Aorta (tissue), 5 donors: ENCODE results near the gene THOC6. TPM values are rescaled to one million over a fixed set of nuclear protein-coding genes. Genes with fewer than 3 reads are reported as not detected.
A peak's percentile ranks its signal among the peaks of the same experiment; 100 is the strongest.

Experiments used
- ATAC-seq: fragments of 200-7000 bp; cut with Tn5 transposase; one replicate; pipeline ENCODE4 v1.9.1; 2022; ENCODE audit warnings: moderate library complexity; ENCODE audit not compliant: low FRiP score
- DNase-seq, 2 donors: peaks; one replicate each; pipeline ENCODE4 v3.0.0-alpha.2; 2020
- H3K27ac ChIP-seq, 2 donors: one replicate each; pipeline ENCODE4 v1.5.1; 2013; ENCODE audit warnings: low read length in 2 of 2, mild to moderate bottlenecking in 2 of 2, moderate library complexity in 2 of 2, control low read depth in 1 of 2, inconsistent platforms in 1 of 2, low read depth in 1 of 2
- H3K27me3 ChIP-seq, 2 donors: one replicate each; pipeline ENCODE4 v1.6.1; 2013; ENCODE audit warnings: control low read depth in 1 of 2, low read length in 1 of 2, mild to moderate bottlenecking in 1 of 2, moderate library complexity in 1 of 2; ENCODE audit not compliant: insufficient read depth in 2 of 2, control insufficient read depth in 1 of 2
- H3K36me3 ChIP-seq, 2 donors: one replicate each; pipeline ENCODE4 v1.6.1; 2013; ENCODE audit warnings: control low read depth in 1 of 2, low read length in 1 of 2, mild to moderate bottlenecking in 1 of 2; ENCODE audit not compliant: insufficient read depth in 2 of 2, control insufficient read depth in 1 of 2
- H3K4me1 ChIP-seq, 2 donors: one replicate each; pipeline ENCODE4 v1.6.1; 2013; ENCODE audit warnings: low read length in 2 of 2, control low read depth in 1 of 2, mild to moderate bottlenecking in 1 of 2, moderate library complexity in 1 of 2; ENCODE audit not compliant: insufficient read depth in 2 of 2, control insufficient read depth in 1 of 2
- H3K4me3 ChIP-seq, 2 donors: one replicate each; pipeline ENCODE4 v1.5.1; 2013; ENCODE audit warnings: low read length in 2 of 2, control low read depth in 1 of 2, mild to moderate bottlenecking in 1 of 2
- H3K9me3 ChIP-seq: one replicate; pipeline ENCODE4 v1.6.1; 2013; ENCODE audit warnings: mild to moderate bottlenecking, low read length; ENCODE audit not compliant: control insufficient read depth
- WGBS, 2 donors: extraction: QIAGEN DNeasy Blood & Tissue Kit; methylation state at CpG; one replicate each; pipeline ENCODE4 v1.1.7; 2013; 5-methylcytosine and 5-hydroxymethylcytosine counted together
- intact Hi-C, 2 donors: fragments of 100-400 bp; cut with DNase I; formaldehyde crosslinking; loops; one replicate each; pipeline versions ENCODE4 v1.14.2 to v1.15.0; 2022
- polyA plus RNA-seq, 2 donors: library from polyadenylated mRNA; stranded (reverse); fragments of 200-250 nt; gene quantifications; one replicate each; pipeline ENCODE4 v1.2.3, GENCODE V29; 2013
- total RNA-seq, 2 donors: library from RNA; stranded (reverse); fragmentation: NEBNext Ultra II Directional; extraction: Animal tissue kit (Norgen Biotek cat#: 25700); gene quantifications; one replicate each; pipeline ENCODE4 v1.2.1, GENCODE V29; 2021
- donor health status: healthy with polysubstance abuse.
- donor health status: Bipolar disorder and iron deficiency.
- donor health status: DM: no; HTN: no; CAD: no.
- donor health status: DM: no; HTN: no; CAD: no.
- donor health status: DM: yes; HTN: yes; CAD: no.

THOC6 gene
- total and polyA plus RNA-seq, 4 donors: 18.5 to 60.6 (median 24.3) TPM

DNA sequence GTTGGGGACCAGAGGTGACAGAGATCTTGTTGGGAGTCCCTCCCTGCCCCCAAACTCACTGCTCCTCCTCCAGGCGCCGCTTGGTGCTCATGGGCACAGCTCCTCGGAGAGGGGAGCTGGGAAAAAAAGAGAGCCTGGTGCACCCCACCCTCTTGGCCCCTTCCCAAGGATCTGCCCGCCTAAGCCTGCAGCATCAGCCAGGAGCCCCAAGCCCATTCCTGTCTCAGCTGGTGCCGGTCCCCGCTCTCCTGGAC is 493 bp upstream of the THOC6 start:
- DNase-seq: peak in 1 of 2 donors; percentile 82
- Histone ChIP-seq H3K27me3 (peaks cover 0 to 2% of the 10 kb centered on the region in 2 donors), H3K36me3 (peaks cover 0 to 1% of the 10 kb centered on the region in 2 donors), H3K4me3 (peak overlapping the region; percentile 54 to 86), H3K4me1 (no peaks in the 10 kb centered on the region), H3K27ac (peak overlapping the region; percentile 96 to 98), H3K9me3 (no peaks in the 10 kb centered on the region)
- ATAC-seq: peak; percentile 0
- intact Hi-C loops: no loop called here
- WGBS, 2 donors: 0 to 3% methylated on average over 3 to 6 of the region's 6 CpGs

DNA sequence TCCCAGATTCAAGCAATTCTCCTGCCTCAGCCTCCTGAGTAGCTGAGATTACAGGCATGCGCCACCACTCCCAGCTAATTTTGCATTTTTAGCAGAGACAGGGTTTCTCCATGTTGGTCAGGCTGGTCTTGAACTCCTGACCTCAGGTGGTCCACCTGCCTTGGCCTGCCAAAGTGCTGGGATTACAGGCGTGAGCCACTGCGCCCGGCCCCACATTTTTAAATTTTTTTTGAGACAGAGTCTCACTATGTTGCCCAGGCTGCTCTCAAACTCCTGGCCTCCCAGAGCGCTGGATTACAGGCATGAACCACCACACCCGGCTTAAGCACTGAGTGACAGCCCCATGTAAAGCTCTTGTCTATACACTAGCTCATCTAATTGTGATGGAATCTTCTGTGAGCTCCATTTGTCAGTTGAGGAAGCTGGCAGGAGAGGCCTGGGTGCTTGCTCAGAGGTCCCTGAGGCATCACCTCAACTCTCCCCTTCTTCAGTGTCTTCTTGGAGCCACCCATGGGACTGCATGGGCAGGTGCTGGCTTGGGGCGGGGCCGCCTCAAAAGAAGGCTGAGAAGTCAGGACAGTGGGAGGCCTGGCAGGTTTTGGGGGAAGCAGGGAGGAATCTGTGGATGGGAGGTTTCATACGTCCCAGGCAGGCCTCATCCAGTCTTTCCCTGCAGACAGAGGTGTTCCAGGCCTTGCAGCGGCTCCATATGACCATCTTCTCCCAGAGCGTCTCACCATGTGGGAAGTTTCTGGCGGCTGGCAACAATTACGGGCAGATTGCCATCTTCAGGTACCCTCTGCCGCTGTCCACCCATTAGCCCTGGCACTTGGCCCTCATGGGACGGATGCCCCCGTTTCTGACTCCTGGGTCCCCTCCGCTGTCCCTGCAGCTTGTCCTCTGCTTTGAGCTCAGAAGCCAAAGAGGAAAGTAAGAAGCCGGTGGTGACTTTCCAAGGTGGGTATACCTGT is 1.5 kb downstream of the THOC6 start:
- ATAC-seq (no peak), DNase-seq (peak in 1 of 2 donors; percentile 49)
- no peaks in the 10 kb centered on the region for H3K4me1 ChIP-seq
- intact Hi-C loops: no loop called here
- no peaks in the 10 kb centered on the region for H3K27me3 ChIP-seq
- H3K9me3 ChIP-seq: no peaks in the 10 kb centered on the region
- H3K36me3 ChIP-seq: peaks cover 0 to 1% of the 10 kb centered on the region in 2 donors
- no peak overlapping the region for H3K4me3 ChIP-seq
- no peak overlapping the region for H3K27ac ChIP-seq
- WGBS, 2 donors: 92 to 95% methylated on average over 18 of the region's 18 CpGs

DNA sequence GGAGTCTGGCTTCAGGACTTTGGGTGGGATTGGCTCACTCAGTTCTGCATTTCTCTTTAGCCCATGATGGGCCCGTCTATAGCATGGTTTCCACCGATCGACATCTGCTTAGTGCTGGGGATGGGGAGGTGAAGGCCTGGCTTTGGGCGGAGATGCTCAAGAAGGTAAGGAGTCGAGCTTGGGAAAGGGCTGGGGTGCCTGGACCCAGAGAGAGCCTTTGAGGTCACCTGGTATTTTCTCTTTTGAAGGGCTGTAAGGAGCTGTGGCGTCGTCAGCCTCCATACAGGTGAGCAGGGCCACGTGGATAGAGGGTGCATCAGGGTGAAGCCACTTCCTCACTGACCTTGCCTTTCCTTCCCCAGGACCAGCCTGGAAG is 2.2 kb downstream of the THOC6 start:
- peaks cover 0 to 1% of the 10 kb centered on the region in 2 donors for H3K36me3 ChIP-seq
- intact Hi-C loops: no loop called here
- no peak overlapping the region for H3K27ac ChIP-seq
- no peak overlapping the region for H3K4me3 ChIP-seq
- WGBS, 2 donors: 90 to 93% methylated on average over 8 of the region's 8 CpGs
- no peak for ATAC-seq
- no peaks in the 10 kb centered on the region for H3K27me3 ChIP-seq
- no peak for DNase-seq
- H3K4me1 ChIP-seq: no peaks in the 10 kb centered on the region
- no peaks in the 10 kb centered on the region for H3K9me3 ChIP-seq

DNA sequence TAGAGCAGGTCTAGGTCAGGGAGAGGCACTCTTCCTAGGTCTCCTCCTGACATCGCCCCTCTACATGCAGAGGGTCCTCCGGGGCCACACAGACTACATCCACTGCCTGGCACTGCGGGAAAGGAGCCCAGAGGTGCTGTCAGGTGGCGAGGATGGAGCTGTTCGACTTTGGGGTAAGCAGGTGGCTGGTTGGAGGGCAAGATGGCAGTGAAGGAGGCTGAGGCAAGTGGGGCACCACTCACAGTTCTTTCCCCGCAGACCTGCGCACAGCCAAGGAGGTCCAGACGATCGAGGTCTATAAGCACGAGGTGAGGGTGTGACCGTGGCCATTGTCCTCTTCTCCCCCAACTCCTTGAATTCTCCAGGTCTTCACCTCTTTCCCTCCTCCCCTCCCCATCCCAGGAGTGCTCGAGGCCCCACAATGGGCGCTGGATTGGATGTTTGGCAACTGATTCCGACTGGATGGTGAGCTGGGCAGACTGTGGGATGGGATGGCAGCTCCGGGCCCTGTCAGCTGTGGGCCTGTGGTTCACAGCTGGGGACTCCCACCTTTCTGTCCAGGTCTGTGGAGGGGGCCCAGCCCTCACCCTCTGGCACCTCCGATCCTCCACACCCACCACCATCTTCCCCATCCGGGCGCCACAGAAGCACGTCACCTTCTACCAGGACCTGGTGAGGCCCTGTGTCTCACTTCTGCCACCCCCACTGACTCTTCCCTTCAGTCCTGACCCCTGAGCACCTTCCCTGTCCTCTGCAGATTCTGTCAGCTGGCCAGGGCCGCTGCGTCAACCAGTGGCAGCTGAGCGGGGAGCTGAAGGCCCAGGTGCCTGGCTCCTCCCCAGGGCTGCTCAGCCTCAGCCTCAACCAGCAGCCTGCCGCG is 3.0 kb downstream of the THOC6 start:
- H3K4me1 ChIP-seq: no peaks in the 10 kb centered on the region
- intact Hi-C loops: no loop called here

DNA sequence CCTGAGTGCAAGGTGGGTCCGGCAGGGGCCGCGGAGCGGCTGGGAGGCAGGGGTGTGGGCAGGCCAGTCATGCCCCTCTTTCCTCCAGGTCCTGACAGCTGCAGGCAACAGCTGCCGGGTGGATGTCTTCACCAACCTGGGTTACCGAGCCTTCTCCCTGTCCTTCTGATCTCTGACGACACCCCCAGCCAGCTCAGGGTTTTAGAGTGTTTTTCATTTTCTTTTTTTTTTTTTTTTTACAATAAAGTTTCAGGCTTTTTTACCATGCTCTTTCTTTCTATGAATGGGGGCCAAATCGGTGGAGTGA is 3.6 kb downstream of the THOC6 start:
- H3K27me3 ChIP-seq: no peaks in the 10 kb centered on the region
- WGBS, 2 donors: 88 to 92% methylated on average over 8 of the region's 8 CpGs
- no peaks in the 10 kb centered on the region for H3K4me1 ChIP-seq
- no peak for DNase-seq
- H3K4me3 ChIP-seq: no peak overlapping the region
- no peak overlapping the region for H3K27ac ChIP-seq
- intact Hi-C loops: no loop called here
- H3K9me3 ChIP-seq: no peaks in the 10 kb centered on the region
- H3K36me3 ChIP-seq: peaks cover 0 to 1% of the 10 kb centered on the region in 2 donors
- ATAC-seq: no peak

More for the DNA sequence above, 3.0 kb downstream of the THOC6 start:
- H3K27ac ChIP-seq: no peak overlapping the region
- DNase-seq: peak in 1 of 2 donors; percentile 53
- no peaks in the 10 kb centered on the region for H3K27me3 ChIP-seq
- no peak overlapping the region for H3K4me3 ChIP-seq
- 94 to 95% methylated on average over 23 to 24 of the region's 24 CpGs for WGBS, 2 donors
- peaks cover 0 to 1% of the 10 kb centered on the region in 2 donors for H3K36me3 ChIP-seq
- H3K9me3 ChIP-seq: no peaks in the 10 kb centered on the region
- ATAC-seq: no peak

DNA sequence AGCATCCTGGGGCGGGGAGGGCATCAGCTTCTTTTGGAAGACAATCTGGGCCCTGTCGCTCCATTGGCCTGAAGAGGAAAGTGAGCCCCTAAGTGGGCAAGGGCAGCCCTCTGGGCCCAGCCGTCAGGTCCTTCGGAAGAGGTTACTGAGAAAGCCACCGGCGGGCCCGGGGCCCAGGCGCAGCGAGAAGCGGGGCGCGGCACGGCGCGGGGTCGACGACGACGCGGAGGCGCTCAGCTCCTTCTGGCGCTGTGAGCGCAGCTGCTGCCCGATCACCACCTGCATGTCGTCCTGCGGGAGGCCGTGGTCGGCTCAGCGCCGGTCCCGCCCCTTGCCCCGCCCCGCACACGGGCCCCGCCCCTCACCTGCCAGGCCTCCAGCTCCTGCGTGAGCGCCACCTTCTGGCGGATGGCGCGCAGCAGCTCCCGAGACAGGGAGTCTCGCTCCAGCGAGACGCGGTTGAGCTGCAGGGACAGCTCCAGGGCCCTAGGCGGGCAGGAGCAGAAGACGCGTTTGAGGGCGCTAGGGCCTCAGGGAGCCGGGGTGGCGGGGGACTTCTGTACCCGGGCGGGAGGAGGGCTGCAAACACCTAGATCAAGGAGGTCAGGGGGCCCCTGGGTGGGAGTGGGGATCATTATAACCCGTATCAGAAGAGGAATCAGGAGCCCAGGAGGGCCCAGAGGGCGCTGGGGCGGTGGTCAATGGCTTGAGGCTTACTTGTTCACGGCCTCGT is 4.3 kb downstream of the THOC6 start:
- Histone ChIP-seq H3K4me1 (no peaks in the 10 kb centered on the region), H3K36me3 (peaks cover 0 to 1% of the 10 kb centered on the region in 2 donors), H3K4me3 (no peak overlapping the region), H3K27ac (no peak overlapping the region), H3K27me3 (no peaks in the 10 kb centered on the region), H3K9me3 (no peaks in the 10 kb centered on the region)
- ATAC-seq: no peak
- WGBS, 2 donors: 28 to 33% methylated on average over 56 to 58 of the region's 58 CpGs
- intact Hi-C loops: no loop called here
- peak; percentile 80 to 92 for DNase-seq

DNA sequence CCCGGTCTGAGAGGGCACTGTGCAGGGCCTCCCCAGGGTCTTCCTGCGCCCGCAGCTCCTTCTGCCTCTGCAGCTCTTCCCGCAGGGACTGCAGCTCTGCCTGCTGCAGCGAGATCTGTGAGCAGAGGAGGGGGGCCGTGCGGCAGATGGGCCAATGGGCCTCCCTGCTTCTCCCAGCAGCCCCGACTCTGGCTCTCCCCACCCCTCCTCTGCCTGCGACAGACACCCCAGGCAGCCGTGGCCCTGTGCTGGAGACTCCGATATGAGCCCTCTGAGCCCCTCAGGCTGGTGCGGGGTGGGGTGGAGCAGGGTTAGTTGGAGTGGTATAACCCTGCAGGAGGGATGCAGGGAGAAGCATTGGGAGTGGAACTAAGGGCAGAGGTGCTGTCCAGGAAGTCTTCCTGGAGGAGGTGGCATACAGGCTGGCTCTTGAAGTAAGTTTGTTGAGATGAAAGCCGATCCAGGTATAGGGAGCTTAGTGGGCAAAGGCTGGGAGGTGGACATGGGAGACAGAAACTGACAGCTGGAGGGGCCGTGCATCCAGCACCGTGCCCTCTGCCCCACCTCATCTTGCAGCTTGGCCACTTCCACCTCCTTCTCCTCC is 5.0 kb downstream of the THOC6 start:
- 41% methylated on average over 15 of the region's 15 CpGs for WGBS, 2 donors
- Histone ChIP-seq H3K4me3 (no peak overlapping the region), H3K9me3 (no peaks in the 10 kb centered on the region), H3K4me1 (no peaks in the 10 kb centered on the region), H3K27ac (no peak overlapping the region), H3K36me3 (peaks cover 0 to 1% of the 10 kb centered on the region in 2 donors), H3K27me3 (no peaks in the 10 kb centered on the region)
- no peak for DNase-seq
- ATAC-seq: no peak
- intact Hi-C loops: no loop called here

DNA sequence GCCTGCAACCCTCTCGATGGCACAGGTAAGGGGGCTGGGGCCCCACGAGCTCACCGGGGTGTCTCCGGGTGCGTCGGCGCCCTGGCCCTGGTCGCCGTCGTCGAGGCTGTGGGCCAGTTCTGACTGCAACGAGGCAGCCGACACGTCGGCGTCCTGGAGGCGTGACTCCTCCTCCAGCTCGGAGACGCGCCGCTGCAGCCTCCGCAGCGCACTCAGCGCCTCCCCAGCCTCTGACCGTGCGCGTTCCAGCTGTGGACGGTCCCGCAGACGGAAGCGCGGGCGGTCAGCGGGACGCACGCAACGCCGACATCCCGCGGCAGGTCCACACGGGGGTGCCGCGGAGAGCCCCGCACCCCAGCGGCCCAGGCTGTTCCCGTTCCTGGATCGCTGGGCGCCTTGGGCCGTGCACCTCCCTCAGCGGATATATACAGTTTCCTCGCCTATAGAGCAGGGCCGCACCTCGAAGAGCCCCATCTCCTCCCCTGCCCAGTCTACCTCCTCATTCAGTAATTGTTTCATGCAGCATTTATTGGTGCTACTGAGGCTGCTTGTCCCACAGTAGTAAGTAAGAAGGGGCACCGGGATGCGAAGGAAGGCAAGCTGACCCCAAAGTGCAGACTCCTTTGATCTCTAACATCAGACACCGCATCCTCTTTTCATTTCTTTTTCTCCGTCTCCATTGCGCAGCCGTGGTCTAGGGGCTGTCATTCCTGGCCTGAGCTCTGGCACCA is 5.8 kb downstream of the THOC6 start:
- peaks cover 0 to 1% of the 10 kb centered on the region in 2 donors for H3K36me3 ChIP-seq
- H3K4me3 ChIP-seq: no peak overlapping the region
- DNase-seq: peak in 1 of 2 donors; percentile 71
- ATAC-seq: no peak
- H3K4me1 ChIP-seq: no peaks in the 10 kb centered on the region
- no peaks in the 10 kb centered on the region for H3K27me3 ChIP-seq
- intact Hi-C loops: no loop called here
- H3K27ac ChIP-seq: no peak overlapping the region
- 13 to 15% methylated on average over 55 to 59 of the region's 59 CpGs for WGBS, 2 donors
- H3K9me3 ChIP-seq: no peaks in the 10 kb centered on the region
